HG03432 (cell line): Measurements from ENCODE around the gene SNAPC2.
A peak's percentile ranks its signal among the peaks of the same experiment; 100 is the strongest.
"Not testable (repeated sequence)": the region's sequence is repeated elsewhere in the genome, so short reads cannot be mapped to it uniquely, and the experiment has no call there.

Experiments
- ATAC-seq: cut with Tn5 transposase; IDR thresholded peaks from one replicate; pipeline ENCODE4 v1.9.1; 2021; ENCODE audit warnings: mild to moderate bottlenecking, moderate library complexity; ENCODE audit not compliant: unreplicated experiment

Gene SNAPC2

GRCh38 chr19:7888145-7888825 is 31.9 kb upstream of the SNAPC2 start, which contains the start of gene LRRC8E:
Gene LRRC8E (plus strand): TSS chr19:7888510. CDS start chr19:7895604, 7,094 bp downstream.
- ATAC-seq: no peak

GRCh38 chr19:7888826-7889217 is 31.3 kb upstream of the SNAPC2 start:
- ATAC-seq: no peak

GRCh38 chr19:7893362-7894101 is 26.6 kb upstream of the SNAPC2 start:
- not testable (repeated sequence) for ATAC-seq

GRCh38 chr19:7894612-7895309 is 25.4 kb upstream of the SNAPC2 start:
- ATAC-seq: no peak

- no peak for ATAC-seq
Observed at GRCh38 chr19:7895565-7895964, 24.6 kb upstream of the SNAPC2 start.

- ATAC-seq: no peak
Observed at GRCh38 chr19:7897292-7897691, 22.8 kb upstream of the SNAPC2 start.

GRCh38 chr19:7898967-7899366 is 21.2 kb upstream of the SNAPC2 start:
- ATAC-seq: no peak

GRCh38 chr19:7899751-7900378 is 20.3 kb upstream of the SNAPC2 start:
- ATAC-seq: no peak

- ATAC-seq: no peak
Observed at GRCh38 chr19:7900401-7900870, 19.7 kb upstream of the SNAPC2 start.

- ATAC-seq: no peak
Observed at GRCh38 chr19:7900931-7901330, 19.2 kb upstream of the SNAPC2 start.

- ATAC-seq: no peak
Observed at GRCh38 chr19:7901337-7901736, 18.8 kb upstream of the SNAPC2 start.

GRCh38 chr19:7902796-7903243 is 17.3 kb upstream of the SNAPC2 start:
- ATAC-seq: peak; percentile 4

GRCh38 chr19:7903244-7904073 is 16.7 kb upstream of the SNAPC2 start, which contains the start of gene MAP2K7:
Gene MAP2K7 (plus strand): TSS chr19:7903877. CDS start chr19:7903945, 68 bp downstream.
- peak; percentile 79 for ATAC-seq

- ATAC-seq: peak; percentile 37
Observed at GRCh38 chr19:7904074-7905020, 15.8 kb upstream of the SNAPC2 start.

GRCh38 chr19:7905268-7905667 is 14.9 kb upstream of the SNAPC2 start:
- no peak for ATAC-seq

- no peak for ATAC-seq
Observed at GRCh38 chr19:7905859-7906258, 14.3 kb upstream of the SNAPC2 start.

GRCh38 chr19:7907122-7907521 is 13.0 kb upstream of the SNAPC2 start:
- ATAC-seq: no peak

GRCh38 chr19:7907544-7907943 is 12.6 kb upstream of the SNAPC2 start:
- ATAC-seq: no peak
